ENCODE measurements around the gene TBX5.
A peak's percentile ranks its signal among the peaks of the same experiment; 100 is the strongest.

Gene TBX5

DNA sequence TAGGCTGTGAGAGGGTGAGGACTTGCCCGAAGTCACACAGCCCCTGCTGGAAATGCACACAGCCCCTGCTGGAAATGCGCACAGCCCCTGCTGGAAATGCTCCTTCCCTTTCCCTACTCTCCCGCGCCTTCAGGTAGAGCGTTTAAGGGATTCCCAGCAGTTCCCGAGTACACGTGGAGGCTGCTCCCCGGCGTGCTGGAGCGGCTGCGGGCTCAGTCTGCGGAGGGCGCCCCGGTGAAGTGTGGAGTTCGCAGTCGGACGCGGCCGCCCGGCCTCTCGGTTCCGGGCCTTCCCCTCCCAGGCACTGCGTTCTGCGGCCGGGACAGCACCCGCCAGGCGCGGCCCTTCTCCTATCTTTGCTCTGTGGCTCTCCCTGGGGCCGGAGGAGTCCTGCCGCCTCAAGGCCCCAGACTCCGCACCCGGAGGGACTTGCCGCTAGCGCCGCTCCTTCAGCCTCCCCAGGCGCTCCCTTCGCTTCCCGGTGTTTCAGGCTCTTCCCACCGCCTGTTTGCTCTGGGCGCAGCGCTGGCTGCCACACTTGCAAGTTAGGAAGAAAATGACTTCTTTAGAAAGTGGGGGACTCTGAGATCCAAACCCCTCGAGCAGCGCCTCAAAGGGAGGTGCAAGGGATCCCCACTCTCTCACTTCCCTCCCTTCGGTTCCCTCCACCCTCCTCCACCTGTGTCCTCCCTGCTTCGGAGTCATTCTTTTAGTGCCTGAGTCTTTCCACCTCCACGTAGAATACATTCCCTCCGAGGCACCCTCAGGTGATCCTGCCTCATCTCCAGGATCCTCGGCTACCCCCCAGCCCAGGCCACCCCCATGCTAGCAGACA lies 8.3 kb upstream of the TBX5 start:
- TF ChIP-seq, protein P1, sequence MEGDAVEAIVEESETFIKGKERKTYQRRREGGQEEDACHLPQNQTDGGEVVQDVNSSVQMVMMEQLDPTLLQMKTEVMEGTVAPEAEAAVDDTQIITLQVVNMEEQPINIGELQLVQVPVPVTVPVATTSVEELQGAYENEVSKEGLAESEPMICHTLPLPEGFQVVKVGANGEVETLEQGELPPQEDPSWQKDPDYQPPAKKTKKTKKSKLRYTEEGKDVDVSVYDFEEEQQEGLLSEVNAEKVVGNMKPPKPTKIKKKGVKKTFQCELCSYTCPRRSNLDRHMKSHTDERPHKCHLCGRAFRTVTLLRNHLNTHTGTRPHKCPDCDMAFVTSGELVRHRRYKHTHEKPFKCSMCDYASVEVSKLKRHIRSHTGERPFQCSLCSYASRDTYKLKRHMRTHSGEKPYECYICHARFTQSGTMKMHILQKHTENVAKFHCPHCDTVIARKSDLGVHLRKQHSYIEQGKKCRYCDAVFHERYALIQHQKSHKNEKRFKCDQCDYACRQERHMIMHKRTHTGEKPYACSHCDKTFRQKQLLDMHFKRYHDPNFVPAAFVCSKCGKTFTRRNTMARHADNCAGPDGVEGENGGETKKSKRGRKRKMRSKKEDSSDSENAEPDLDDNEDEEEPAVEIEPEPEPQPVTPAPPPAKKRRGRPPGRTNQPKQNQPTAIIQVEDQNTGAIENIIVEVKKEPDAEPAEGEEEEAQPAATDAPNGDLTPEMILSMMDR (IDR thresholded peaks at IDR 0.05; ENCODE audit: extremely low read depth, missing control alignments), result no peak
- no peak for DNase-seq (ENCODE audit: low spot score)

DNA sequence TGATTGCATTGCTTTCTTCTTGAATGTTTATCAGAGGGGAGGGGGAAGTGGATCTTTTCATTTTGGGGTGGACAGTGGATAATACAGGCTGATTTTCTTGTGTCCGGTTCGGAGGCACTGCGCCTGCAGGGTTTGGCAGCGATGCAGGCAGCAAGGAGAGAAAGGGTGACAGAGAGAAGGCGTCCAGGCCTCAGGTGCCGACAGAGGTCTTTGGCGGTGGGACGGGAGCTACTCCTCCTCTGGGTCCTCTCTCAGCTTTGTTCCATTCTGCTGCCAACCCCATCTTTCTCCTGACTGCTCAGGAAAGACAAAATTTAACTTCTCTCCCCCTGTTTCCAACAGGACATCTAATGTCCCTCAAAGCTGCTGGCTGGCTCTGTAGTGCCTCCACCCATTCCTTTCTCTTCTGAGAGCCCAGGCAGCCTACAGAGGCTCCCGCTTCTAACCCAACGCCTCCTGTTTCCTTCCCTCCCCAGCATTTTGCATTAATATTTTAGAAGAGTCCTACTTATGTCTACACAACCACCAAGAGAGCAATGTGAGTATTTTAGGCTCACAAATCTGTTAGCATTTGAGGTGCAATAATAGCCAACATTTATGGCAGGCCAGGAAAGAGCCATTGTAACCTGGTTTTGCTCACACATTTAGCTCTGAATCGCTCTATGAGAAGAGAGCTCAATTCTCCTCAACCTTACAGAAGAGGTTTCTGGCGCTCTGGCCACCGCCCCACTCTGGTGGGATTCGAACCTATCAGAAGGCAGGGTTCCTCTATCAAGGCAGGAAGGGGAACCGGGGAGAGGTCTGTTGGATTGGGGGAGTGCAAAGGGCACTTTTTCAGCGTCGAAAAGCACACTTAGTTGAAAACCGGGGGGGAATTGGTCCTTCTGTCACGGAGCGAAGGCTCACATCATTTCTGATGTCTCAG lies 7.1 kb upstream of the TBX5 start:
- TF ChIP-seq, protein P1 (IDR thresholded peaks at IDR 0.05; ENCODE audit: extremely low read depth, missing control alignments), result no peak
- no peak for DNase-seq (ENCODE audit: low spot score)

DNA sequence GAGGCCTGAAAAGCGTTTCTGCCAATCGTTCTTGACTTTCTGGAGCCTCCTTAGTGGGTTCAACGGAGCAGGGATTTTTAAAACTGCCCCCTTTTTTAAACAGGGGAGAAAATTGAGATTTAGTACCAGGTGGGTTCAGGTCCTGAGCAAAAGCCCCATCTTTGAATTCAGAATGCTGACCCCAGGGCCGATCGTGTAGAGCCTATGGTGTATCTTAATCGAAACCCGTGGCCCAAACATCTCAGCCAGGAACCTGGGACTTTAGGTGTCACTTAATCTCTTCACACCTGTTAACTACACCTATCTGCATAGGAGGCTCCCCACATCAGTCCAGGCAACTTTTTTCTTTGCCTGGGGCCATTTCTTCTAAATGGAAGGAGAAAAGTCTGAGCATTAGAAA lies 6.4 kb upstream of the TBX5 start:
- TF ChIP-seq, protein P1 (IDR thresholded peaks at IDR 0.05; ENCODE audit: extremely low read depth, missing control alignments), result no peak
- DNase-seq (ENCODE audit: low spot score), result no peak

DNA sequence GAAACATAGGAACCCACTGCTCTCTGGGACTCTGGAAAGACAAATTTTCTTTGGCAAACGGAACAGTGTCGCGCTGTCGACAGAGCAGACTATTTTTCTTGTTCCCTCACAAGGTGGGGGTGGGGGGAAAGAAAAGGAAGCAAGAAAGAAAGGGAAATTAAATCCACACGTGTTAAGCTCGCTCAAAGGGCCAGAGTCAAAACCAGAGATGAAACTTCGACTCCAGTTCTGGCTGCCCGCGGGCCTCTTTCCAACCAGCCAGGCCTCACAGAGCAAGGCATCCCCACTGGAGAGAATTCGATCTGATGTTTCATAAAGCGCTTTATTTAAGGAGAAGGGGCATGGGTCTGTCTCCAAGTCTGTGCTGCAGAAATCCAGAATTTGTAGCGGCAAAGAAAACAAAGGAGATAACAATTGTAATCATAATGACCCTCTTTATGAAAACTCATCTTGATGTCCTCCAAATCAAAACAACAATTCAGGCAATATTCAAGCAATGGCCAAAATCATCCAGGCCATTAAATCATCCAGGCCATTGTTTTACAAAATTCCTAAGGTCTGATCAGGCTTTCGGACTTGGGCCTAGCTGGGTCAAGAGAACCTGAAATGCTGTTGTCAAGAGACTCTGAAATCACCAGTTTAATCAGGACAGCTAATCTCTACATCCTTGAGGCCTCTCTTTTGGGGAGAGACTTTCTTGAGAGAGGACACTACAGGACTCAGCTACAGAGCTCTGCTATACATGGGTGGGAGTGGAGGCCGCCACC lies 5.3 kb upstream of the TBX5 start:
- TF ChIP-seq, protein P1 (IDR thresholded peaks at IDR 0.05; ENCODE audit: extremely low read depth, missing control alignments), result no peak
- no peak for DNase-seq (ENCODE audit: low spot score)

DNA sequence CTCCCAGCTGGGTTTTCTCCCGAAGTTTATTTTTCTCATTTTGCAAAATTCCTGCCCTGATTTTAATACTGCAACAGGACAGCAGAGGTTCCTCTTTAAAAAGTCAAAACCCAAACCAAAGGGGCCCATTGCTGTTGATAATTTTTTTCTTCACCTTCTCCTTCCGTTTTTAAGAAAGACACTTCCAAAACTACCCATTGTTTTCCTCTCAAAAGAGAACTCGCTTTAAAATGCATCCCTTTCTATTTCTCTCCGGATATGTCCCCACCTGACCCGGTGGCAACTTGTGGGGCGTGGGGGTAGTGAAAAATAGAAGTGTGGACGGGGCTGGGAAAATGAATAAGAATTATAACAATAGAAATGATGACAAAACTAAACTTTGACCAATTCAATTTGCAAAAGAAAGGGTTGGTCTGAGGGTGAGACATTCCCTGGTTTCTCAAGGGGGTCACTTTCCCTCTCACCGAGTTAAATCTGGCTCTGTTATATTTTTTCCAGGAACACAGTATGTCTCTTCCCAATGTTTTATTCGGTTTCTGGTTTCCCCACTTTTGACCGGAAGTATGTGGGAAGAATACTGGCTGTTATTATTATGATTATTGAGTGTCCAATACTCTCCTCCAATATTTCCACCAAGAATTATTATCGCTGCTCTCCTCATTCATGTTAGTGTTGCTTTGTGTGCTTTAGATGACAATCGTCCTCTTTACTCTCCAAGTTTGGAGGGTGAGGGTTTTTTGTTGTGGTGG lies 4.1 kb upstream of the TBX5 start:
- DNase-seq (ENCODE audit: low spot score), result no peak
- TF ChIP-seq, protein P1 (IDR thresholded peaks at IDR 0.05; ENCODE audit: extremely low read depth, missing control alignments), result no peak

DNA sequence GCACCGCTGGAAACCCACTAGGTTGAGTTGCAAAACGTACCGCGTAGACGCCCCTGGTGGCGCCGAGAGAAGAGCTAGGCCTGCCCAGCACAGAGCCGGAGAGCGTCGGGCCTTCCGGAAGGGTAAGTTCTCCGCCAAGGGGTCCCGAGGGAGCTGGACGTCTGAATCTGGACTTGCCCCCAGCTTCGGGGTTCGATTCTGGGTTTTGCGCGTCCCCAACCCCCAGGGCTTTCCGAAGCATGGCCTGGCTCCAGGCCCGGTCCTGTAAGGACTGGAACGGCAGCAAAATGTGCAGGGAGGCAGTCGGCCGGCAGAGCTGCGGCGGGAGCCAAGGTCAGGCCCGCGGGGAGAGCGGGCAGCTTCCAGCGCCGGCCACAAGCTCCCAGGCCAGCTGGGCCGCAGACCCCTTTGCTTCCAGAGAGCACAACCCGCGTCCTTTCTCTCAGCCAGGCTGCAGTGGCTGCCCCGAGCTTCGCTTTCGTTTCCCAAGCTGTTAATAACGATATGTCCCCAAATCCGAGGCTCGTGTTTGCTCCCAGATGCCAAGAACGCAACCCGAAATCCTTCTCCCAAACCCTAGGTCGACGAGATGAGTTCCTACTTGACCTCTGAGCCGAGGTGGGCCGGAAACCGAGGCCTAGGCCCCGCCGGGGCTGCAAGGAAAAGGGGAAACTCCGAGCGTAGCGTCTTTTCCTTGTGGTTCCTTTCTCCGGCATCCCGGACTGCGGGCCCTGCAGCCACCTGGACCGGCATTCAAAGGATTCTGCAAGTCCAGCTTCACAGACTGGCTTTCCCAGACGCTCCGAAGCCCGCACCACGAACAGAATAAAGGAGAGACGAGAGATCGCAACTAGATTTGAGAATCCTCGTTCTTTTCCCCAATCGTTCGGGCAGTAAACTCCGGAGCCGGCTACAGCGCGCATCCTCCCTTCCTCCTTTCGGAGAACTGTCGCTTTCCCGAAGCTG lies 3.2 kb upstream of the TBX5 start:
- TF ChIP-seq, protein P1 (IDR thresholded peaks at IDR 0.05; ENCODE audit: extremely low read depth, missing control alignments), result no peak
- DNase-seq (ENCODE audit: low spot score), result peak; percentile 15

Data from GM20000 (cell line).